GM23248 (cell line): ENCODE results near the gene NANOG. TPM values are rescaled to one million over a fixed set of nuclear protein-coding genes. Genes with fewer than 3 reads are reported as not detected.
A peak's percentile ranks its signal among the peaks of the same experiment; 100 is the strongest.
"Not testable (repeated sequence)": the region's sequence is repeated elsewhere in the genome, so short reads cannot be mapped to it uniquely, and the experiment has no call there.

Experiments used
- DNase-seq: peaks from one replicate; pipeline ENCODE4 v3.0.0-alpha.2; 2015
- H2AFZ ChIP-seq: fragments of 200-600 bp; sonication (generic); 2 replicates; pipeline ENCODE4 v1.6.1; 2016; ENCODE audit warnings: antibody characterized with exemption
- H3F3A ChIP-seq: fragments of 200-600 bp; sonication (generic); 2 replicates; pipeline ENCODE4 v1.6.1; 2016; ENCODE audit warnings: mild to moderate bottlenecking, antibody characterized with exemption, mixed run types; ENCODE audit not compliant: insufficient read depth
- H3K27ac ChIP-seq: fragments of 200-600 bp; sonication (generic); 2 replicates; pipeline ENCODE4 v1.5.1; 2016; ENCODE audit warnings: mild to moderate bottlenecking
- H3K27me3 ChIP-seq: fragments of 200-600 bp; sonication (generic); replicated peaks from 2 replicates; pipeline ENCODE4 v1.6.1; 2016; ENCODE audit warnings: mild to moderate bottlenecking; ENCODE audit not compliant: insufficient read depth
- H3K36me3 ChIP-seq: fragments of 200-600 bp; sonication (generic); 2 replicates; pipeline ENCODE4 v1.6.1; 2016; ENCODE audit warnings: low read depth, mild to moderate bottlenecking
- H3K4me1 ChIP-seq: fragments of 200-600 bp; sonication (generic); 2 replicates; pipeline ENCODE4 v1.6.1; 2016; ENCODE audit warnings: mild to moderate bottlenecking; ENCODE audit not compliant: insufficient read depth
- H3K4me2 ChIP-seq: fragments of 200-600 bp; sonication (generic); one replicate; pipeline ENCODE4 v1.6.1; 2016; ENCODE audit warnings: mild to moderate bottlenecking; ENCODE audit not compliant: unreplicated experiment
- H3K4me3 ChIP-seq: fragments of 200-600 bp; sonication (generic); 2 replicates; pipeline ENCODE4 v1.5.1; 2016; ENCODE audit warnings: mild to moderate bottlenecking
- H3K79me2 ChIP-seq: fragments of 200-600 bp; sonication (generic); 2 replicates; pipeline ENCODE4 v1.6.1; 2016; ENCODE audit warnings: mild to moderate bottlenecking; ENCODE audit not compliant: insufficient read depth
- H3K9ac ChIP-seq: fragments of 200-600 bp; sonication (generic); 2 replicates; pipeline ENCODE4 v1.6.1; 2016; ENCODE audit warnings: mild to moderate bottlenecking
- H3K9me2 ChIP-seq: fragments of 200-600 bp; sonication (generic); 2 replicates; pipeline ENCODE4 v1.6.1; 2016; ENCODE audit warnings: mixed run types, mild to moderate bottlenecking, moderate library complexity; ENCODE audit not compliant: insufficient read depth
- H3K9me3 ChIP-seq: fragments of 200-600 bp; sonication (generic); one replicate; pipeline ENCODE4 v1.6.1; 2017; ENCODE audit warnings: low read depth
- H4K20me1 ChIP-seq: fragments of 200-600 bp; sonication (generic); 2 replicates; pipeline ENCODE4 v1.6.0; 2016; ENCODE audit not compliant: insufficient read depth
- EZH2 ChIP-seq: fragments of 200-600 bp; sonication (generic); IDR thresholded peaks from 2 replicates; pipeline ENCODE4 v1.6.1; 2018; ENCODE audit warnings: antibody characterized with exemption, mild to moderate bottlenecking; ENCODE audit not compliant: insufficient read depth, poor library complexity, severe bottlenecking
- EZH2phosphoT487 ChIP-seq: fragments of 200-600 bp; sonication (generic); IDR thresholded peaks from 2 replicates; pipeline ENCODE4 v1.6.1; 2018; ENCODE audit warnings: antibody characterized with exemption, moderate library complexity, mild to moderate bottlenecking, low read depth; ENCODE audit not compliant: insufficient read depth
- WGBS, 2 experiments: methylation state at CpG; one replicate each; pipeline ENCODE4 v1.1.6; 2015 to 2017; ENCODE audit warnings: low lambda C conversion rate in 2 of 2, low coverage in 1 of 2; ENCODE audit errors: missing lambda C conversion rate in 2 of 2; 5-methylcytosine and 5-hydroxymethylcytosine counted together
- in situ Hi-C: fragments of 300-500 bp; cut with MboI; formaldehyde crosslinking; loops from 2 replicates; pipeline ENCODE4 v1.15.0; 2020
- polyA plus RNA-seq: library from polyadenylated mRNA; unstranded; fragments of >200 nt; fragmentation: Nextera tagmentation; extraction: Ambion mirVana; gene quantifications from 2 replicates; pipeline ENCODE4 v1.2.1, GENCODE V29; 2016
- total RNA-seq: library from RNA; depleted of rRNA; stranded (reverse); fragments of >200 nt; shearing (Covaris generic); gene quantifications from 2 replicates; pipeline ENCODE4 v1.2.3, GENCODE V29; 2014

NANOG gene
- total and polyA plus RNA-seq, 2 experiments from 2014 or later: 0.13 TPM; not detected in 1

- no peak overlapping the region for H3K9ac ChIP-seq
- H3K27me3 ChIP-seq: no peaks in the 10 kb centered on the region
- H3K4me2 ChIP-seq: no peak overlapping the region
- no peaks in the 10 kb centered on the region for H3K36me3 ChIP-seq
- H3K27ac ChIP-seq: no peak overlapping the region
- no peaks in the 10 kb centered on the region for H3K79me2 ChIP-seq
- H3K4me3 ChIP-seq: no peak overlapping the region
- in situ Hi-C loops: no loop called here
- H2AFZ ChIP-seq: no peak overlapping the region
- H3K9me3 ChIP-seq: no peaks in the 10 kb centered on the region
- TF ChIP-seq EZH2 (no peak), EZH2phosphoT487 (no peak)
- peak; percentile 9 for DNase-seq
- H3K9me2 ChIP-seq: no peaks in the 10 kb centered on the region
- H4K20me1 ChIP-seq: no peaks in the 10 kb centered on the region
- H3K4me1 ChIP-seq: no peaks in the 10 kb centered on the region
- WGBS, 2 experiments: 80 to 82% methylated on average over 4 of the region's 4 CpGs
- H3F3A ChIP-seq: no peaks in the 10 kb centered on the region
These were observed 44.6 kb downstream of the NANOG start for GRCh38 chr12:7833831-7834230.

- Histone ChIP-seq H3K36me3 (no peaks in the 10 kb centered on the region), H3K9ac (no peak overlapping the region), H3K4me1 (0 out of 2 replicates have a peak, but pooled peaks cover 2% of the 10 kb centered on the region), H3K9me3 (no peaks in the 10 kb centered on the region), H3K4me3 (no peak overlapping the region), H3K27ac (no peak overlapping the region), H3F3A (no peaks in the 10 kb centered on the region), H3K27me3 (no peaks in the 10 kb centered on the region), H2AFZ (no peak overlapping the region), H3K9me2 (no peaks in the 10 kb centered on the region), H3K4me2 (no peak overlapping the region), H3K79me2 (no peaks in the 10 kb centered on the region), H4K20me1 (no peaks in the 10 kb centered on the region)
- WGBS, 2 experiments: 53 to 65% methylated on average over 1 of the region's 1 CpG
- in situ Hi-C loops: no loop called here
- no peak for DNase-seq
- TF ChIP-seq EZH2phosphoT487 (no peak), EZH2 (no peak)
These were observed 45.5 kb downstream of the NANOG start for GRCh38 chr12:7834701-7835100.

DNA sequence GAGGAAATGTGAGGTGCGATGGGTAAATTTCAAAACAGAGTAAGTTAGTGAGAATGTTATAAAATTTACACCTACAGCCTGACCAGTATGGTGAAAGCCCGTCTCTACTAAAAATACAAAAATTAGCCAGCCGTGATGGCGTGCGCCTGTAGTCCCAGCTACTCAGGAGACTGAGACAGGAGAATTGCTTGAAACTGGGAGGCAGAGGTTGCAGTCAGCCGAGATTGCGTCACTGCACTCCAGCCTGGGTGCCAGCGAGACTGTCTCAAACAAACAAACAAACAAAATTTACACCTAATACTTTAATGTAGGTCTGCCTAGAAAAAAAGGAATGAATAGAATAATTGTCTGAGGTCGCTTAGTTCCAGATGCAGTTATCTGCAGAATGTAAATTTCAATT is 45.9 kb downstream of the NANOG start:
- no peaks in the 10 kb centered on the region for H3K9me3 ChIP-seq
- 71 to 73% methylated on average over 9 of the region's 9 CpGs for WGBS, 2 experiments

GRCh38 chr12:7835766-7836165 is 46.6 kb downstream of the NANOG start:
- H3K9ac ChIP-seq: no peak overlapping the region
- TF ChIP-seq EZH2phosphoT487 (no peak), EZH2 (no peak)
- H4K20me1 ChIP-seq: no peaks in the 10 kb centered on the region
- H3K9me2 ChIP-seq: no peaks in the 10 kb centered on the region
- no peak for DNase-seq
- in situ Hi-C loops: no loop called here
- 66 to 76% methylated on average over 5 of the region's 5 CpGs for WGBS, 2 experiments
- no peak overlapping the region for H3K27ac ChIP-seq
- no peak overlapping the region for H3K4me3 ChIP-seq
- H3K4me2 ChIP-seq: no peak overlapping the region
- H3K36me3 ChIP-seq: no peaks in the 10 kb centered on the region
- H2AFZ ChIP-seq: no peak overlapping the region
- no peaks in the 10 kb centered on the region for H3K27me3 ChIP-seq
- no peaks in the 10 kb centered on the region for H3K79me2 ChIP-seq
- no peaks in the 10 kb centered on the region for H3F3A ChIP-seq
- 0 out of 2 replicates have a peak, but pooled peaks cover 2% of the 10 kb centered on the region for H3K4me1 ChIP-seq
- no peaks in the 10 kb centered on the region for H3K9me3 ChIP-seq

More for the DNA sequence above, 45.9 kb downstream of the NANOG start:
- Histone ChIP-seq H3K4me3 (no peak overlapping the region), H3K9me2 (no peaks in the 10 kb centered on the region), H3K4me2 (no peak overlapping the region), H3F3A (no peaks in the 10 kb centered on the region), H3K79me2 (no peaks in the 10 kb centered on the region), H3K36me3 (no peaks in the 10 kb centered on the region), H3K27ac (no peak overlapping the region), H2AFZ (no peak overlapping the region), H3K27me3 (no peaks in the 10 kb centered on the region), H3K4me1 (0 out of 2 replicates have a peak, but pooled peaks cover 2% of the 10 kb centered on the region), H4K20me1 (no peaks in the 10 kb centered on the region), H3K9ac (no peak overlapping the region)
- no peak for TF ChIP-seq EZH2phosphoT487
- DNase-seq: no peak
- in situ Hi-C loops: no loop called here

- H3K9ac ChIP-seq: no peak overlapping the region
- no peaks in the 10 kb centered on the region for H3K9me3 ChIP-seq
- no peak for DNase-seq
- H3F3A ChIP-seq: no peaks in the 10 kb centered on the region
- H3K27me3 ChIP-seq: no peaks in the 10 kb centered on the region
- H3K27ac ChIP-seq: no peak overlapping the region
- H3K36me3 ChIP-seq: no peaks in the 10 kb centered on the region
- H3K9me2 ChIP-seq: no peaks in the 10 kb centered on the region
- in situ Hi-C loops: no loop called here
- no peak overlapping the region for H3K4me3 ChIP-seq
- no peak overlapping the region for H3K4me2 ChIP-seq
- H2AFZ ChIP-seq: no peak overlapping the region
- WGBS, 2 experiments: 60 to 69% methylated on average over 6 of the region's 6 CpGs
- TF ChIP-seq EZH2phosphoT487: no peak
- TF ChIP-seq EZH2: no peak
- H3K4me1 ChIP-seq: 0 out of 2 replicates have a peak, but pooled peaks cover 5% of the 10 kb centered on the region
- no peaks in the 10 kb centered on the region for H3K79me2 ChIP-seq
- no peaks in the 10 kb centered on the region for H4K20me1 ChIP-seq
These were observed 48.2 kb downstream of the NANOG start for GRCh38 chr12:7837366-7837765.

- H3K4me2 ChIP-seq, H3K9me2 ChIP-seq, H4K20me1 ChIP-seq, H3K36me3 ChIP-seq, H3K4me1 ChIP-seq, H3K9me3 ChIP-seq, H3K9ac ChIP-seq, H3K27ac ChIP-seq, H3K79me2 ChIP-seq, H3F3A ChIP-seq, H3K27me3 ChIP-seq, H3K4me3 ChIP-seq, in situ Hi-C loops: not testable (repeated sequence)
- DNase-seq: peak; percentile 61
- peak overlapping the region; percentile 51 for H2AFZ ChIP-seq
- WGBS, 2 experiments: 6 to 8% methylated on average over 10 of the region's 10 CpGs
These were observed 50.0 kb downstream of the NANOG start for GRCh38 chr12:7839226-7839625.

GRCh38 chr12:7839848-7840247 is 50.6 kb downstream of the NANOG start:
- H4K20me1 ChIP-seq, in situ Hi-C loops, H3K4me1 ChIP-seq, H3K27ac ChIP-seq, H3K9me2 ChIP-seq, H3K4me2 ChIP-seq, H3K36me3 ChIP-seq, H3K9ac ChIP-seq, H3F3A ChIP-seq, H3K4me3 ChIP-seq, DNase-seq, H3K27me3 ChIP-seq, H3K79me2 ChIP-seq, H3K9me3 ChIP-seq: not testable (repeated sequence)
- H2AFZ ChIP-seq: peak overlapping the region; percentile 51
- WGBS, 2 experiments: 64 to 73% methylated on average over 7 of the region's 7 CpGs
